ENCODE data around the gene ANKRD49. TPM values are rescaled to one million over a fixed set of nuclear protein-coding genes. Genes with fewer than 3 reads are reported as not detected.
"Not testable (repeated sequence)": the region's sequence is repeated elsewhere in the genome, so short reads cannot be mapped to it uniquely, and the experiment has no call there.

ANKRD49 gene
- polyA plus RNA-seq, 1 donor: 29.3 TPM

GRCh38 chr11:94504689-94505293, 11.0 kb downstream of the ANKRD49 start:
- Histone ChIP-seq H3K27me3 (ENCODE audit: control insufficient read depth, insufficient read depth, low read length) (no peaks in the 10 kb centered on the region), H3K9me3 (ENCODE audit: control insufficient read depth, low read depth, low read length) (no peaks in the 10 kb centered on the region), H3K4me1 (ENCODE audit: control insufficient read depth, insufficient read depth, low read length) (no peaks in the 10 kb centered on the region), H3K36me3 (ENCODE audit: control insufficient read depth, insufficient read depth, low read length) (peaks cover 4% of the 10 kb centered on the region), H3K4me3 (ENCODE audit: low read length) (no peak overlapping the region), H3K27ac (ENCODE audit: low read length) (no peak overlapping the region)
- DNase-seq: peak in 1 of 2 donors; percentile 27
- WGBS (ENCODE audit: insufficient coverage, low lambda C conversion rate): 25% methylated on average over 1 of the region's 3 CpGs

GRCh38 chr11:94506513-94506912, 12.7 kb downstream of the ANKRD49 start:
- not testable (repeated sequence) for H3K9me3 ChIP-seq (ENCODE audit: control insufficient read depth, low read depth, low read length); H3K4me3 ChIP-seq (ENCODE audit: low read length); H3K36me3 ChIP-seq (ENCODE audit: control insufficient read depth, insufficient read depth, low read length); H3K27ac ChIP-seq (ENCODE audit: low read length); H3K27me3 ChIP-seq (ENCODE audit: control insufficient read depth, insufficient read depth, low read length); DNase-seq; H3K4me1 ChIP-seq (ENCODE audit: control insufficient read depth, insufficient read depth, low read length)
- 100% methylated on average over 1 of the region's 5 CpGs for WGBS (ENCODE audit: insufficient coverage, low lambda C conversion rate)

GRCh38 chr11:94507485-94507884, 13.7 kb downstream of the ANKRD49 start:
- 100% methylated on average over 1 of the region's 4 CpGs for WGBS (ENCODE audit: insufficient coverage, low lambda C conversion rate)
- H3K27ac ChIP-seq (ENCODE audit: low read length): no peak overlapping the region
- no peak for DNase-seq
- no peaks in the 10 kb centered on the region for H3K27me3 ChIP-seq (ENCODE audit: control insufficient read depth, insufficient read depth, low read length)
- no peaks in the 10 kb centered on the region for H3K36me3 ChIP-seq (ENCODE audit: control insufficient read depth, insufficient read depth, low read length)
- H3K4me3 ChIP-seq (ENCODE audit: low read length): no peak overlapping the region
- H3K4me1 ChIP-seq (ENCODE audit: control insufficient read depth, insufficient read depth, low read length): peaks cover 3% of the 10 kb centered on the region
- no peaks in the 10 kb centered on the region for H3K9me3 ChIP-seq (ENCODE audit: control insufficient read depth, low read depth, low read length)

GRCh38 chr11:94511932-94512781, 18.4 kb downstream of the ANKRD49 start, which contains the start of gene C11orf97:
C11orf97 (plus strand) TSS chr11:94512461; CDS start chr11:94512529, 68 bp downstream.
- H3K27ac ChIP-seq (ENCODE audit: low read length): peak within 1 kb of the TSS; percentile 5
- no peaks in the 10 kb centered on the region for H3K27me3 ChIP-seq (ENCODE audit: control insufficient read depth, insufficient read depth, low read length)
- peak; percentile 37 to 61 for DNase-seq
- H3K4me3 ChIP-seq (ENCODE audit: low read length): peak within 1 kb of the TSS; percentile 37
- WGBS (ENCODE audit: insufficient coverage, low lambda C conversion rate): no CpG with 5 or more reads among the region's 53 CpGs
- no peaks in the 10 kb centered on the region for H3K9me3 ChIP-seq (ENCODE audit: control insufficient read depth, low read depth, low read length)
- H3K36me3 ChIP-seq (ENCODE audit: control insufficient read depth, insufficient read depth, low read length): no peaks in the 10 kb centered on the region
- peaks cover 11% of the 10 kb centered on the region for H3K4me1 ChIP-seq (ENCODE audit: control insufficient read depth, insufficient read depth, low read length)

GRCh38 chr11:94513091-94513490, 19.3 kb downstream of the ANKRD49 start:
- peak overlapping the region; percentile 5 for H3K27ac ChIP-seq (ENCODE audit: low read length)
- no peaks in the 10 kb centered on the region for H3K27me3 ChIP-seq (ENCODE audit: control insufficient read depth, insufficient read depth, low read length)
- no CpG with 5 or more reads among the region's 2 CpGs for WGBS (ENCODE audit: insufficient coverage, low lambda C conversion rate)
- DNase-seq: peak; percentile 37 to 85
- peaks cover 11% of the 10 kb centered on the region for H3K4me1 ChIP-seq (ENCODE audit: control insufficient read depth, insufficient read depth, low read length)
- H3K36me3 ChIP-seq (ENCODE audit: control insufficient read depth, insufficient read depth, low read length): no peaks in the 10 kb centered on the region
- no peak overlapping the region for H3K4me3 ChIP-seq (ENCODE audit: low read length)
- no peaks in the 10 kb centered on the region for H3K9me3 ChIP-seq (ENCODE audit: control insufficient read depth, low read depth, low read length)

- Histone ChIP-seq H3K36me3 (ENCODE audit: control insufficient read depth, insufficient read depth, low read length) (no peaks in the 10 kb centered on the region), H3K27ac (ENCODE audit: low read length) (no peak overlapping the region), H3K9me3 (ENCODE audit: control insufficient read depth, low read depth, low read length) (no peaks in the 10 kb centered on the region), H3K4me1 (ENCODE audit: control insufficient read depth, insufficient read depth, low read length) (peaks cover 14% of the 10 kb centered on the region), H3K4me3 (ENCODE audit: low read length) (no peak overlapping the region), H3K27me3 (ENCODE audit: control insufficient read depth, insufficient read depth, low read length) (no peaks in the 10 kb centered on the region)
- WGBS (ENCODE audit: insufficient coverage, low lambda C conversion rate): 87% methylated on average over 2 of the region's 2 CpGs
- no peak for DNase-seq
Observed at GRCh38 chr11:94515398-94515797, 21.6 kb downstream of the ANKRD49 start.

GRCh38 chr11:94516725-94517124, 22.9 kb downstream of the ANKRD49 start:
- 80% methylated on average over 1 of the region's 1 CpG for WGBS (ENCODE audit: insufficient coverage, low lambda C conversion rate)
- no peak overlapping the region for H3K4me3 ChIP-seq (ENCODE audit: low read length)
- DNase-seq: no peak
- no peaks in the 10 kb centered on the region for H3K27me3 ChIP-seq (ENCODE audit: control insufficient read depth, insufficient read depth, low read length)
- no peak overlapping the region for H3K27ac ChIP-seq (ENCODE audit: low read length)
- H3K36me3 ChIP-seq (ENCODE audit: control insufficient read depth, insufficient read depth, low read length): no peaks in the 10 kb centered on the region
- H3K4me1 ChIP-seq (ENCODE audit: control insufficient read depth, insufficient read depth, low read length): peaks cover 14% of the 10 kb centered on the region
- H3K9me3 ChIP-seq (ENCODE audit: control insufficient read depth, low read depth, low read length): no peaks in the 10 kb centered on the region

GRCh38 chr11:94518300-94518699, 24.5 kb downstream of the ANKRD49 start:
- Histone ChIP-seq H3K36me3 (ENCODE audit: control insufficient read depth, insufficient read depth, low read length) (no peaks in the 10 kb centered on the region), H3K27me3 (ENCODE audit: control insufficient read depth, insufficient read depth, low read length) (no peaks in the 10 kb centered on the region), H3K9me3 (ENCODE audit: control insufficient read depth, low read depth, low read length) (no peaks in the 10 kb centered on the region), H3K4me3 (ENCODE audit: low read length) (no peak overlapping the region), H3K27ac (ENCODE audit: low read length) (no peak overlapping the region), H3K4me1 (ENCODE audit: control insufficient read depth, insufficient read depth, low read length) (peaks cover 7% of the 10 kb centered on the region)
- no peak for DNase-seq
- WGBS (ENCODE audit: insufficient coverage, low lambda C conversion rate): 90% methylated on average over 2 of the region's 4 CpGs

GRCh38 chr11:94519478-94520084, 25.8 kb downstream of the ANKRD49 start:
- Histone ChIP-seq H3K36me3 (ENCODE audit: control insufficient read depth, insufficient read depth, low read length) (no peaks in the 10 kb centered on the region), H3K27ac (ENCODE audit: low read length) (no peak overlapping the region), H3K4me1 (ENCODE audit: control insufficient read depth, insufficient read depth, low read length) (peaks cover 3% of the 10 kb centered on the region), H3K27me3 (ENCODE audit: control insufficient read depth, insufficient read depth, low read length) (no peaks in the 10 kb centered on the region), H3K9me3 (ENCODE audit: control insufficient read depth, low read depth, low read length) (no peaks in the 10 kb centered on the region), H3K4me3 (ENCODE audit: low read length) (no peak overlapping the region)
- WGBS (ENCODE audit: insufficient coverage, low lambda C conversion rate): no CpG with 5 or more reads among the region's 5 CpGs
- DNase-seq: no peak

- peaks cover 8% of the 10 kb centered on the region for H3K4me1 ChIP-seq (ENCODE audit: control insufficient read depth, insufficient read depth, low read length)
- DNase-seq: no peak
- H3K36me3 ChIP-seq (ENCODE audit: control insufficient read depth, insufficient read depth, low read length): no peaks in the 10 kb centered on the region
- no peak overlapping the region for H3K4me3 ChIP-seq (ENCODE audit: low read length)
- no peaks in the 10 kb centered on the region for H3K9me3 ChIP-seq (ENCODE audit: control insufficient read depth, low read depth, low read length)
- 77% methylated on average over 4 of the region's 5 CpGs for WGBS (ENCODE audit: insufficient coverage, low lambda C conversion rate)
- H3K27me3 ChIP-seq (ENCODE audit: control insufficient read depth, insufficient read depth, low read length): no peaks in the 10 kb centered on the region
- H3K27ac ChIP-seq (ENCODE audit: low read length): no peak overlapping the region
Observed at GRCh38 chr11:94521684-94522083, 27.9 kb downstream of the ANKRD49 start.

All from large intestine (tissue), 3 donors.